NCI-H2107 (cell line): ENCODE data around the gene FHOD3.

ENCODE experiments used
- DNase-seq: peaks from one replicate; lab custom pipeline; 2025; lab: John Stamatoyannopoulos, UW

FHOD3 gene

DNA sequence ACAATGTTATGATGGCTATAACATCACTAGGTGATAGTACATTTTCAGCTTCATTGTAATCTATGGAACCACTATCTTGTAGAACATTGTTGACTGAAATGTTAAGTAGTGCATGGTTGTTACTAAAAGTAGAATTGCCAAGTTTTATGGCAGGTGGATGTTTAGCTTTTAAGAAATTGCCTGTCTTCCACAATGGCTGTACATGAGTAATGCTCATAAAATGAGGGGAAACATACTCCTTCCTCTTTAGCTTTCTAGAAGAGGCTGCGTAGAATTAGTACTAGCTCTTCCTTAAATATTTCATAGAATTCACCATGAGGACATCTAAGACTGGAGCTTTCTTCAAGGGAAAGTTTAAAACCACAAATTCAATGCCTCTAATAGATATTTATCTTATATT lies 370.3 kb downstream of the FHOD3 start:
- DNase-seq: no peak

DNA sequence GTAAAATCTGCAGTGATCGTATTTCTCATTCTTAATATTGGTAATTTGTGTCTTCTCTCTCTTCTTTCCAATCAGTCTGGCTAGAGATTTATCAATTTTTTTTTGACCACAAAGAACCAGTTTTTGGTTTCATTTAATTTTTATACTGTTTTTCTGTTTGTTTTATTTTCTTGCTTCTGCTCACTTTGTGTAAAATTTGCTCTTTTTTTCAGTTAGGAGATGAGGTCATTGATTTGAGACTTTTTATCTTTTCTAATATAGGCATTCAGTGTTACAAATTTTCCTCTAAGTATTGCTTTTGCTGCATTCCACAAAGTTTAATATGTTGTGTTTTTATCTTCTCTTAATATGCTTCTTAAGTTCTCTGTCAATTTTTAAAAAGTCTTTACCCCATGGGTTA lies 370.8 kb downstream of the FHOD3 start:
- DNase-seq: no peak

DNA sequence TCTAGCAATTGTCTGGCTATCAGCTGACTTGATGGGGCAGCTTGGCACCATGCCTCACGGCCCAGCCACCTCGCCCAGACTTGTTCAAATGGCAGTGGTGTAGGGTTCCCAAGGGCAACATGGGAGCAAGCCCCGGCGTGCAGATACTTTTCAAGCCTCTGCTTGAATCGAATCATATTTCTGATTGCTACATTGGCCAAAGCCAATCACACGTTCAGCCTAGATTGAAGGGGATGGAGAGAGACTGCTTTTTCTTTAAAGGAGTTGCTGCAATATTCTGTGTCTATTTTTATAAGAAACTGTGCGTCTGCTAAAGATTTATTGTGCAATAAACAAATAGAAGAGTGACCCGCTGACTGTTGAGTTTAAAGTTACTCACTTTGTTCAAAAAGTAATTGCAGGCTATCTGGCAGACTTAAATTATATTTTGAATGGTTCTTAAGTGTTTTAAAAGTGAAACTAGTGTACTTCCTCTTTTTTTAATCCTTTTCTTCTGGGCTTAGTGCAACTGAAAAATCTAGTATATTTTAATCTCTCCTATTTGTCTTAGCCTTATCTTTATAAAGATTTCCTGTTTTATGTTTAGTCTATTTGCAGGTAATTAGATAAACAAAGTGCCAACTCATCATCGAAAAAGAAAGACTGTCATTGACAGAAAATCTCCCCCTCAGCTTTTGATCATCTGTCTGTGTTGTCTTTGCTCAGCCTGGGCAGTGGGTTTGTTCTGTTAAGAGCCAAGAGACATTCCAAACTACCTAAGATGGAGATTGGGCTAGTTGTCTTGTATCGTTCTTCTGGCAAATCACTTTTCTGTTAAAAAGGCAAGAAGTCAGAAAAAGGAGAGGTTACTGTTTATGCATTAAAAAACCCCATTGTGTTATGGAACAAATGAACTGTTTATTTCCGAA lies 375.2 kb downstream of the FHOD3 start:
- peak; percentile 72 for DNase-seq

DNA sequence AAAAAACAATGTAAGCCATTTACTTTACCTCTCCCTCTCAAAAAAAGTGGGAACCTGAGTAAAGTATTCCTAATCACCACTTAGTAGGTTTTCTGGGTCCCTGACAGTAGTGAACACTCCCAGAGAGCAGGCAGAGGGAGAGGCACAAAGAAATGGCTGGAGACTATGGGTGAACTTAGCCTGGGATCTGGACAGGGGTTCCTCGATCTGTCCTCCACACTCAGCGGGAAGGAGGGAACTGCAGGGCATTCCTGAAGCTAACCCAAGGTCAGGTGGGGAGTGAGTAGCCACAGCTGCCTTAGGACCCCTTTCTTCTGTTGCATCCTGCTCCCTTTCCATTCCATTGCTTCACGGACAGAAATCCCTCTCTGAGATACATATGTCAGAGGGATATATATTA lies 375.9 kb downstream of the FHOD3 start:
- no peak for DNase-seq

DNA sequence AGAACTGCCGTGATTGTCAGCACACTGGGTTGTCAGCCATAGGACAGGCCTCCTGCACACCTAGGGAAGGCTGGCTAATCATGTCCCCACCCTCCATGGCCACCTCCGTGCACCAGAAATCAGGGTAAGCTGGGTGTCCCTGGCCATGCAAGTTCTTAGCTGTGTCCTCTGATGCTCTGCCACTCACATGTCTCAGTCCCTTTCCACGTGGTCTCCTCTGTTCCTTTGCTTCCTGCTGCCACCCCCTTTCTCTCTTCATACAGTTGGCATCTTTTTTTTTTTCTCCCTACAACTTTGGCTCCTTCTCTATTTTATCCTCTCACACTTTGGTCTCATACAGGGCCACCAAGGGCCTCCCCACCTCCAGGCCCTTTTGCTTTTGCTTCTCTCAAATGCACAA lies 377.6 kb downstream of the FHOD3 start:
- no peak for DNase-seq

DNA sequence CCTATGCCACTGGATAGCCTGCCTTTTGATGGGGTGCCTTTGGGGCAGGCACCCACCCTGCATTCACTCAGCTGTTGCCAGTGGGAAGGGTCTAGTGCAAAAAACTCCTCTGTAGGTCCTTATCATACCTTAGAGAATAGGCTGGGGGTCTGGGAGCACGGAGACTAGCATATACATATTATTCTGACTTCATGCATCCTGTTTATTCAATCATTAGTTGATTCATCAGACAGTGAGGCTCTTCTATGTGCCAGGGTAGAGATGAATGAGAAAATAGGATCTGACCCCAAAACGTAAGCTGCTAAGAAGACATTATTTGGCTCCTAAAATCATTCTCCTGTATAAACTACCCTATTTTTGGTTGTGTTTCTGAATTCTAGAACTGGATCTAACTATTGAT lies 378.0 kb downstream of the FHOD3 start:
- no peak for DNase-seq

DNA sequence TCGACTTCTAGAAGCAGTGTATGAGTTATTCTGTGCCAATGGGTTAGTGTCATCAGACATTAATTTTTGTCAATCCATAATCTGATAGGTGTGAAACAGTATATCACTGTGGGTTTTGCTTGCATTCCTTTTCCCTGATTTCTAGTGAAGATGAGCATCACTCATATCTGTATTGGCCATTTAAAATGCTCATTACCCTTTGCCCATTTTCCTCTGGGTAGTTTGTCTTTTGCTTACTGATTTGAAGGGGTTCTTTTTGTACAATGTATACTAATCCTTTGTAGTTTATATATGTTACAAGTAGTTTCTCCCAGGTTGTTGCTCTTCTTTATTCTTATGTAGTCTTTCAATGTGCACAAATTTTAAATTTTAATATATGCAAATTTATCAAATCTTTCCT lies 379.1 kb downstream of the FHOD3 start:
- DNase-seq: no peak

DNA sequence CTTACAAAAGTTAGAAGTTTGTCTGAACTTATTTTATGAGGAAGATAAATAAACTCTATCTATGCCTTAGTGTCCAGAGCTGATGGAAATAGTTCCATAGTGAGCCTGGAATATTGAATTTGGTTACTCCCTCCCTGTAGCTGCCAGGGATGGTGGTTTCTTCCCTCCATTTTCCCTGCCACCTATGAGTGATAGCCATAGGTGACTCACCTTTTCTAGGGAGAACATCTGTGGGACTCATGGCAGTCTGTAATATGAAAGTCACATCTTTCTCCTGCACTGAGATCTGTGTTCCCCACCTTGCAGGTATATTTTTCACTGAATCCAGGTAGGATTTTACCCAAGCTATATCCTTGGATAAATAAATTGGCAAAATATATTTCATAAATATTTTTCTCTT lies 382.5 kb downstream of the FHOD3 start:
- no peak for DNase-seq

DNA sequence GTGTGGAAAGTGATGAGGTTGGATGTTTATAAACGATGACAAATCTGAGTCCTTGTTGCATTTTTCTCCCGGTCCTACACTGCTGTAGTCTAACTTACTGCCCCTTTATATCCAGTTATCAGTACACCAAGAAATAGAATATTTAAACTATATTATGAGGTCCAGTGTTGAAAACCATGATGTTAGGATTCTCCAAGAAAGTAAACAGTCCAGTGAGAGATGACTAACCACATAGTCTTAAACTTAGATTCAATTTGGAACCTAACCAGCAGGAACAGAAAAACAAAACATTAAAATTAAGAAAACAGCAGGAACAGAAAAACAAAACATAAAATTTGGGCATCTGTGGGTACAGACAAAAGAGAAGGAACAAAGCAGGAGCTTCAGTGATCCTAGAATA lies 388.1 kb downstream of the FHOD3 start:
- DNase-seq: no peak

DNA sequence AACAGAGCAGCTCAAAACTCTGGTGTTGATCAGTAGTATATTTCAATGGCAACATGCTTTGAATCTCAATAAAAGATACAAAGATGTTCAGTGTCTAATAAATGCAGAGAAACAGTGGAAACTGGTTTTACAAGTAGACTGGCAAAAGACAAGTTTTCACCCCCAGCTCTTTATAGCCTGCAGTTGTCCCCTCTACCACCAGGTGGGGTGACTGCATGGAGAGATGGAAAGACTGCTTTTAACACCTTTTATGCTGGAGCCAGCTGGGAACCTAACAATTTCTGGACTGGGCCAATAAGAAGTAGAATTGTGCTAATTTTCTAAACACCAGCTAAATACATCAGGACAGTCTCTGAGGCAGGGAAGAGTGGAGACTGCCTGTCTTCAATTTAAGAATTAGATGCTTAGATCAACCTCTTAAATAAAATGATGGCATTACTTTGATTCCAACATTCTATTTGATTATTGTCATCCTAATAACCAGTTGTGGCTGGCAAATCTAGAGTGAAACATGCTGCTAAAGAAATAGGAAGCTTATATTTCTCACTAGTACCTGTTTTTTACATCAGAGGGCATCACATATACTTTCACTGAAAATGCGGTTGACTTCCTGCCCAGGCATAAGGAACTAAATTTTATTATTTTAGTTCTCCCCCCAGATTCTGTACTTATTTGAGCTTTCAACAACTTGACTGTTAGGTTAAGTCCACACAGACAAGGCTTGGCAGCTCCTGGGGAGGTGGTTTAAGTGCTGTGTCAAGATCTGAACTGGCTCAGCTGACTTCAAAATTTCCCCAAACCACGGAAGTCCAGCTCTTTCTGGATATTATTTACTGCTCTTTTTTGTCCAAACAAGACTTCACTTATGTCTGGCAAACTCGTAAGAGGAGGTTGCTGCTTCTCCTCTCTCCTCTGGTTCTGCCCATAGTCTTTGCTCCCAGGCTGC lies 390.8 kb downstream of the FHOD3 start:
- DNase-seq: peak; percentile 22

DNA sequence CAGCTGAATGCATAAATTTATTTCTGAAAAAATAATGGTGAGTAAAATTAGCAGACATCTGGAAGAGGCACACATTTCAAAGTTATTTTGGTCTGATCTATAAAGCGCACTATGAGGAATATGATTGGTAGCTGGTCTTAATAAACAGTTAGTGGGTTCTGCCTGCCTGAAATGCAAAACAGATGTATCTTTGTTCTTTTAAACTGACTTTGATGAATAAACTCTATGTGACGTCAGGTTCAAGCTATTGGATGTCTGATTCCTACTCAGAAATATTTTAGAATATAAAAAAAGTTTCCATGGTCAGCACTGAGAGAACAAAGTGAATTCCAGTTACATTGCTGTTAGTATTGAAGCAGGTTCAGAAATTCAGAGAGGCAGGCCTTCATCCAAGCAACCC lies 394.9 kb downstream of the FHOD3 start:
- no peak for DNase-seq

DNA sequence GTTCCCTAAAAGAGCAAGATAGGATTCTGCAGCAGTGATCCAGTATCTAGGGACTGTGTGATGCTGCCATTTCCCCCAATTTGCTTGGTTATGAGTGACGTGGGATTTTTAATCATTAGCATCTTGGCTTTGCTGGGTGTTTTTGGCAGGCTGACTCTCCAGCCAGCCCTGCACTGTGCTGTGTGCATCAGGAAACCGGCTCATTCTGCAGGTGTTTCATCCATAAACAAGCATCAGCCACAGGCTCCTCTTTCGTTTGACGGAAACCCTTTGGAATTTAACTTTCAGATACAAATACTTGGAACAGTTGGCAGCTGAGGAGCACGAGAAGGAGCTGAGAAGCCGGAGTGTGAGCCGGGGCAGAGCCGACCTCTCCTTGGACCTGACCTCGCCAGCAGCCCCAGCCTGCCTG lies 395.4 kb downstream of the FHOD3 start:
- DNase-seq: no peak

DNA sequence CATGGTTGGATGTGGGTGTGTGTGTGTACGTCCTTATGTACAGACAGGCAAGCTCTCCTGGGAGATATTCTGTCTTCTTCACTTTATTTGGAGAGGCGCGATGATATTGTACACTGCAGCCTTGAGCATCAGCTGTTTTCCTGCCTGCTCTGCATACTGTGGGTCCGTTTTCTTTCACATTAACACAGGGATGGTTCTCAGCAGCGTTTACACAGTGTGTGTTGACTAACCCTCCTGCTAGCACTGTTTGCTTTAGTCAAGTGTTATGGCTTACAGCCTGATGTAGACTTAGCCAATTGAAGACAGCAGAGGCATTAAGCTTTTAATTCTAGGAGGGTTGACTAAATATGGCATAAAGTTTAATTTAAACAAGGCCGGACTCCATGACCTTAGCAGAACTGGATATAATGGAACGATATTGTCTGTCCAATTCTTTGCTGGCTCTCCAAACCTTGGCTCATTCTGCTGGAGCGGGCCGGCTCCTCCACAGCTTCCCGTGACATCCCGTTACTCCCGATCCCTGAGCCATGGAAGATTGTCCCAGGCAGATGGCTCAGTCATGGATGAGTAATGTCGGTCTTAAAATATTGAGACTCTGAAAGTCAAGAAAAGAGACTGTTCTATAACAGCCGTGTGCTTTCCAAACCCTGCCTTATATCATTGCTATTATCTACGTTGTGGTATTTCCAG lies 396.6 kb downstream of the FHOD3 start:
- DNase-seq: no peak

DNA sequence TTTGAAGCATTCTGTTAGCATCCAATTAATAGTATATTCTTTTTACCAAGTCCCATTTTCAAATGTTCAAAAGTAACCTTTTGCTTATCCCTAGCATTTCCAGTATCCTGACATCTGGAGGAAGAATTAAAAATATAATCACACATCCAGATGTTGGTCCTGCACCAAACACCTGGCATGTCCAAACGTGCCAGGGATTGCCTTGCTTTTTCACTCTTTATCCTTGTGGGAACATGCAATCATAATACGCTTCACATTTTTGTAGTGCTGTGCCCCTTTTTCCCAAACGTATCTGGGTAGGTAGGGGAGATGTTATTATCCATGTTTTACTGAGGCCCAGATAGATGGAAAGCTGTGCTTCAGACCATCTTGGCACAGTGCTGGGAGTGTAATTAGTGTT lies 398.3 kb downstream of the FHOD3 start:
- DNase-seq: no peak

DNA sequence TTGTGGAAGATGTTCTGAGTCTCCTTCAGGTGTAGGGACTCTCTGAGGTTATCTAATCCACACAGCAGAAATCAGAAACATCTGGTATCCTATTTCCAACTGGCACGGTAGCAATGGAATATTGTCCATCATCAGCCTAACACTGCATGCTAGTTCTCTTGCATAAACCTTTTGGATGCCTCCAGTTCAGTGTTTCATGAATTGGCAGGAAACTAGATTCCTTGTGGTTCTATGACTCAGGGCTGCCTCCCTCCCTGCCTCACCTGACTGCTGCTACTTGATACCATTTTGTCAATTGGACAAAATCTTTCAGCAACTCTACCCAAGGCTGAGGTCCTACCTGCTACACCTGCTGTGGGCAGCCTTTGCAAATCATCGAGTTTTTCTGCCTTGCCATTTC lies 400.4 kb downstream of the FHOD3 start:
- no peak for DNase-seq

DNA sequence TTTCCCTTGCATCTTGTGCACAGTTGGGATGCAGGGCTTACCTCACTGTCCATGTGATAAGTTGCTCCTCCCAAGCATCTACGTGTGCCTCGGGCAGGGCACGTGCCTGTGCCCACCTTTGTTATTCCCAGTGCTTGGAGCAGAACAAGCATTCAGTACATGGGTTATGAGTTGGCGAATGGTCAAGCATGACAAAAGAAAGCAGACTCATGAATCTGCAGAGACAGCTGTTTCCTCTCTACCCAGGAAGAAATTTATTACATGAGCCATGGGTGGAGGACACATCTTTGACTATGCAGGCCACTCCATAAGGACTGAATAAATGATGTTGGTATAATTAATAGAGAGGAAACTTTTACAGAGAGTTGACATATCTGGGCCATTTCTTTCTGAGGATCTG lies 403.4 kb downstream of the FHOD3 start:
- DNase-seq: no peak

DNA sequence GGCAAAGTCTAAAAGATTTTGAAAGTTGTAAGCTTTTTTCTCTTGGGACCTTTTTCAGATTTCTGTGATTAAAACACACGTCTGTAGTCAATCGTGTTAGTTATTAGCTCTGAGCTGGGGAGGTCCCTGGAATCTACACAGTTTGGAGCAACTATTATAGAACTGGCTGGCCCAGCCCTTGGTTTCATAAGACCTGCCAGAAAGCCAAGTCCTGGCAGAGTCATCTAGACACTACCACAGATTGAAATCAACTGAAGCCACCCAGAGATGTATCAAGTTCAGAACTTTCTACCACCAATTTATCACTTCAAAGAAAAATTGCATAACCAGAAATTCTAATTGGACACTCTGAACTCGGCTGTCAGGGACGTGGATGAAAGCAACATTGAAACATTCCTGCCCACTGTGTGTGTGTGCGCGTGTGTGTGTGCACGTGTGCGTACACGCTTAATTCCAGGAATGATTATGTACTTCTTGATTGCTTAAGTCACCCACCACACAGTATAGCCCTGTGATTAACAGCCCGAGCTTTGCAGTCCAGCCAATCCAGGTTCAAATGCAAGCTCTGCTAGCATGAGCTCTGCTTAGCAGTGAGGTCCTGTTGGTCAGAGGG lies 405.0 kb downstream of the FHOD3 start:
- DNase-seq: no peak

DNA sequence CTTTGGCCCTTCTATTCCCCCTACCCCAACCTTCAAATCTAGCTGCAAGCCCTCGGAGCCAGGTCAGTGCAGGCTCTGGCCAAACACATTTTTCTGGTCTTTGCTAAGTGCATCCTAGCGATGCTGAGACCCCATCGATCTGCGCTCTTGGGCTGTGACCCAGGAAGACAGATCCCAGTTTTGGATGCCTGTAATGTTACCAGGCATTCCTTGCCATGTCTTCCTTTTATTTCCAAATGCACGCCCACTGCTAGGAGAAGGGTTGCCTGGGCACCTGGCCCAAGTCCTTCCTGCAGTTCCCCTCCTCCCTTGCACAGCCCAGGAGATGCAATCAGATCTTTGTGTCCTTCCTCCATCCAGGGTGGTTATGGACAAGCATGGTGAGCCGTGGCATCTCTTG lies 406.6 kb downstream of the FHOD3 start:
- DNase-seq: no peak

DNA sequence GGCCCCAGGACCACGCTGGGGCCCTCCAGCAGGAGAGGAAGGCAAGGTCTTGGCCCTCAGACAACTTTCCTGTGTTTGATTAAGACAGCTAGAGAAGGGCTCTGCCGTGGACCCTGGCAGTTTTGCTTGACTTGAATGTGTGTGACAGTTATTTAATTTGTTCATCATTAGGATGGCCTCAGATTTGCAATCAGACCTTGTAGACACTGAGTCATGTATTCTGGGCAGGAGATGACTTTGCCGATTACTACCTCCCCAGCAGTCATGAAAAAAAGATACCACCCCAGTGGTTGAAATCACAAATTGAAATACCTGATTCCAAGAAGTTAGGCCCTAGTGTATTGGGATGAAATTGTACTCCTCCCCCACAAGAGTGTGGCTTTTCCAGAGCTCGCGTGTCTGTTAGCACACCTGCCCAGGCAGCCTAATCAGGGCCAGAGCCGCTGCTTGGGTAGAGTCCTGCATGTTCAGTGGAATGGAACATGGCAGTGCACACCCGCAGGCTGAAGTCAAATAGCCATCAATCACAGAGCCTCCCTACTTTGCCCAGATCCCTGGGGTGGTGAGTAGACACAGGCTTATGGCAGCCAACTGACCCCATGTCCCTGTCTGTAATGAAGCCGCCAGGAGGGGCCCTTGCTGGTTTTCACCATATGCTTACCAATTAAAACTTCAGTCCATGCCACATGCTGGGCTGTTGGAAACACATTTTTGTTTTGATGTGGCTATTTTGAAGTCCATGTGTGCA lies 408.8 kb downstream of the FHOD3 start:
- no peak for DNase-seq

DNA sequence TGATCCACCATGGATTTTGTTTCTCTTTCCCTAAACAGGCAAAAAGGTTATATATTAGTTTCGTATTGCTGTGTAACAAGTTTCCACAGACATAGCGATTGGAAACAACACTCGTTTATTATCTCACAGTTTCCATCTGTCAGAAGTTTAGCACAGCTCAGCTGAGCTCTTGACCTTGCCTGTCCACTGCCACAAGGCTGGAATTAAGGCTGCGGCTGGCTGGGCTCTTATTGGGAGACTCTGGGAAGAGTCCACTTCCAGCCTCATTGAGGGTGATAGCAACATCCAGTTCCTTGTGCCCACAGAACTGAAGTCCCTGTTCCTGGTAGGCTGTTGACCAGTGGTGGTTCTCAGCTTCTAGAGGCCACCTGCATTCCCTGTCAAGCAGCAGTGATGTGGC lies 410.9 kb downstream of the FHOD3 start:
- no peak for DNase-seq

DNA sequence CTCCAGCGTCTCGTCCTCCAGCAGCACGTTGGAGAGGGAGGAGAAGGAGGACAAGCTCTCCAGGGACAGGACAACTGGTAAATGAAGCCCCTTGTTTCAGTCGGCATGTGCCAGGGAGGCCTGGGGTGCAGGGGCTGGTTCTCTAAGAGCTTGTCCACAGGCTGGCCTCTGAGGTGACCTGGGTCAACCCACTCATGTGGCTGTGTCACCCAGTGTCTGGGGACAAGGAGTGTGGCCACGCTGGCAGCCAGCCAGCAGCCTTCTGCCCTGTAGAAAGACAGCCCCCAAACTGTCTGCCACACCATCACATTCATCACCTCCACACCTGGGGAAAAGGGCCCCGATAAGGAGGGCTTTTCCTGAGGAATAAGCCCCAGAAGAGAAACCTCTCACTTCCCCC lies 411.8 kb downstream of the FHOD3 start:
- no peak for DNase-seq
